Amniotic epithelial cell (primary cell): ENCODE results near the gene CNOT3.
A peak's percentile ranks its signal among the peaks of the same experiment; 100 is the strongest.
"Not testable (repeated sequence)": the region's sequence is repeated elsewhere in the genome, so short reads cannot be mapped to it uniquely, and the experiment has no call there.

Source experiments
- DNase-seq: peaks from one replicate; pipeline ENCODE4 v3.0.0-alpha.2; 2010; ENCODE audit warnings: low read depth

CNOT3 gene

DNA sequence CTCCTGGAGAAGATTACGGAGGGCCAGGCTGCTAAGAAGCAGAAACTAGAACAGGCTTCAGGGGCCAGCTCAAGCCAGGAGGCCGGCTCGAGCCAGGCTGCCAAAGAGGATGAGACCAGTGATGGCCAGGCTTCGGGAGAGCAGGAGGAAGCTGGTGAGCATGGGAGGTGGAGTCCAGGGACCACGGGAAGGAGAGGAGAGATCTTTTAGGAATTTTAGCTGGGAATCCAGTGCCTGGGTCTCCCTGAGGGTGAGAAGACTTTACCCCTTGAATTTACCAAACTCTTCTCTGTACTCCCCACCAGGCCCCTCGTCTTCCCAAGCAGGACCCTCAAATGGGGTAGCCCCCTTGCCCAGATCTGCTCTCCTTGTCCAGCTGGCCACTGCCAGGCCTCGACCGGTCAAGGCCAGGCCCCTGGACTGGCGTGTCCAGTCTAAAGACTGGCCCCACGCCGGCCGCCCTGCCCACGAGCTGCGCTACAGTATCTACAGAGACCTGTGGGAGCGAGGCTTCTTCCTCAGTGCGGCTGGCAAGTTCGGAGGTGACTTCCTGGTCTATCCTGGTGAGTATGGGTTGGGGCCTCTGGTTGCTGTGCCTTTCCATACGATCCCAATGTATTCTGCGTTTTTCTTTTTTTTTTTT lies 54.4 kb downstream of the CNOT3 start:
- DNase-seq: no peak

DNA sequence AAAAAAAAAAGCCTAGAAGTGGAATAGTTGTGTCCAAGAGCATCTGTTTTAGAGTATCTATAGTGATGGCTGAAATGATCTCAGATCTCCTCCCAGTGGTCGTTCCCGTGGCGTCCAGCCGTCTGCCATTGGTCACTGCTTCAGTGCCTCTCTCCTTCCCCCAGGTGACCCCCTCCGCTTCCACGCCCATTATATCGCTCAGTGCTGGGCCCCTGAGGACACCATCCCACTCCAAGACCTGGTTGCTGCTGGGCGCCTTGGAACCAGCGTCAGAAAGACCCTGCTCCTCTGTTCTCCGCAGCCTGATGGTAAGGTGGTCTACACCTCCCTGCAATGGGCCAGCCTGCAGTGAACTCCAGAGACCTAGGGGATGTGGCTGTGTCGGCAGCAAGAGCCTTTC lies 55.4 kb downstream of the CNOT3 start:
- no peak for DNase-seq

DNA sequence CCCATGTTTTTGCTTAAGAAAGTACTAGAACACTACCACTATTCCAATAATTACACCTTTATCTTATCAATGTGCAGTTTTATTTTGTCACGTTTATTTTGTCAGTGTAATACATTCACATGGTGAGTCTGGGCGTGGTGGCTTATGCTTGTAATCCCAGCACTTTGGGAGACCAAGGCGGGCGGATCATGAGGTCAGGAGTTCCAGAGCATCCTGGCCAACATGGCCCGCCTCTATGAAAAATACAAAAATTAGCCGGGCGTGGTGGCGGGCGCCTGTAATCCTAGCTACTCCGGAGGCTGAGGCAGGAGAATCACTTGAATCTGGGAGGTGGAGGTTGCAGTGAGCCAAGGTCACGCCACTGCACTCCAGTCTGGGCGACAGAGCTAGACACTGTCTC lies 56.9 kb downstream of the CNOT3 start:
- not testable (repeated sequence) for DNase-seq

DNA sequence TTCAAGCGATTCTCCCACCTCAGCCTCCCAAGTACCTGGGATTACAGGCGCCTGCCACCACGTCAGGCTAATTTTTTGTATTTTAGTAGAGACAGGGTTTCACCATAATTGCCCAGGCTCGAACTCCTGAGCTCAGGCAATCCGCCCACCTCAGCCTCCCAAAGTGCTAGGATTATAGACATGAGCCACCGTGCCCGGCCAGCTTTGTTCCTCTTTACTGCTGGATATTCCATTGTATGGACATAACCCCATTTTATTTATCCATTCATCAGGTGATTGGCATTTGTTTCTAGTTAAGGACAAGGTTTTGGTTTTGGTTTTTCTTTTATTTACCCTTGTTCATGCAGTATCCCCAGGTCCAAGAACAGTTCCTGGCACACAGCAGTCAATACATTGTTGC lies 59.0 kb downstream of the CNOT3 start:
- no peak for DNase-seq

DNA sequence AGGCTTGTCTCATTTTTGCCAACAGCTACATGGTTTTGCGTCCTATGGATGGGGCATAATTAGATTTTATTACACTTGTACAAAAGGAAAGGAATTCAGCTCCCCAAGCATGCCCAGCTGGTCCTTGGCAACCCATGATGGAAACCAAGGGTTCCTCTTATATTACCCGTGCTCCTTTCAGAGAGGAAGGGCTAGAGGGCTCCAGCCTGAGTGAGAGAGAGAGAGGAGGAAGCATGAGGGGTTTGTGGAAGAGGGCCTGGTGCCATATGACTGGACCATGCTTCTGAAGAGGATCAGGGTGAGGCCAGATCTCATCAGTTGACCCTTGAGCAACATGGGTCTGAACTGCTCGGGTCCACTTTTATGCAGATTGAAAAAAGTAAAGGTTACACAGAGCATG lies 59.6 kb downstream of the CNOT3 start:
- DNase-seq: no peak

DNA sequence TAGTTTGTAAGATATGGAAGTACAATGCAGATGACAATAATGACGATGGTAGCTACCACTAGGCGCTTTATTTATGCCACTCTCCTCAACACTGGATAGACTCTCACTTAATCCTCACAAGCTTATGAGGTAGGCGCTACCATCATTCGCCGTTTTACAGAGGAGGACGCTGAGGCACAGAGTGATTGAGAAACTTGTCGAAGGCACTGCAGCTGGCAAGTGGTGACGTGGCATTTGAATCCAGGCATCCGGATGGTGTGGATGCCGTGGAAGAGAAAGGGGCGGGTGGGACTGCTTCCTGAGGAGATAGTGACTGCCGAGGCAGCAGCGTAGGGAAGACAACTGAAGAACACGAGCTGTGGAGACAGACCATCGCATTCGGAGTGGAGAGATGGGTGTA lies 61.8 kb downstream of the CNOT3 start:
- DNase-seq: no peak

DNA sequence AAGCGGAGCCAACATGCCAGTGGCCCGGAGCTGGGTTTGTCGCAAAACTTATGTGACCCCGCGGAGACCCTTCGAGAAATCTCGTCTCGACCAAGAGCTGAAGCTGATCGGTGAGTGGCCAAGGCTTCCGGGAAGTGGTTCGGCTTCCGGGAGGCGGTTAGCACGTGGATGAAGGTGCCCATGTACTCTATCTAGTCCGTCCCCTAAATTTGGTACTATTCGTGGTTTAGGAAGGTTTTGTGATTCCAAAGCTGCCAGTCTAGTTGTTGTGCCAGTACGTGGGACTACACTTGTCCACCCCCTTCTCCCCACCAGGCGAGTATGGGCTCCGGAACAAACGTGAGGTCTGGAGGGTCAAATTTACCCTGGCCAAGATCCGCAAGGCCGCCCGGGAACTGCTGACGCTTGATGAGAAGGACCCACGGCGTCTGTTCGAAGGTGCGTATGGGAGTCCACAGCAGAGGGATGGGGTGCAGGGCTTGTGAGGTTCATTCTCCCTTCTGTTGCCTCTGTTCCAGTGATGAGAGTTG lies 63.7 kb downstream of the CNOT3 start:
- DNase-seq: no peak

DNA sequence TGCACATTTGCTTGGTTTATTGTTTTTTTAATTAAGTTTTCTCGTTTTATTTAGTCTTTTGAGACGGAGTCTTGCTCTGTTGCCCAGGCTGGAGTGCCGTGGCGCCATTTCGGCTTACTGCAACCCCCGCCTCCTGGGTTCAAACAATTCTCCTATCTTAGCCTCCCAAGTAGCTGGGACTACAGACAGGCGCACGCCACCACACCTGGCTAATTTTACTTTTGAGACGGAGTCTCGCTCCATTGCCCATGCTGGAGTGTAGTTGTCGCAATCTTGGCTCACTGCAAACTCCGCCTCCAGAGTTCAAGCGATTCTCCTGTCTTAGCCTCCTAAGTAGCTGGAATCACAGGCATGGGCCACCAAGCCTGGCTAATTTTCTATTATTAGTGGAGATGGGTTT lies 64.4 kb downstream of the CNOT3 start:
- DNase-seq: no peak

DNA sequence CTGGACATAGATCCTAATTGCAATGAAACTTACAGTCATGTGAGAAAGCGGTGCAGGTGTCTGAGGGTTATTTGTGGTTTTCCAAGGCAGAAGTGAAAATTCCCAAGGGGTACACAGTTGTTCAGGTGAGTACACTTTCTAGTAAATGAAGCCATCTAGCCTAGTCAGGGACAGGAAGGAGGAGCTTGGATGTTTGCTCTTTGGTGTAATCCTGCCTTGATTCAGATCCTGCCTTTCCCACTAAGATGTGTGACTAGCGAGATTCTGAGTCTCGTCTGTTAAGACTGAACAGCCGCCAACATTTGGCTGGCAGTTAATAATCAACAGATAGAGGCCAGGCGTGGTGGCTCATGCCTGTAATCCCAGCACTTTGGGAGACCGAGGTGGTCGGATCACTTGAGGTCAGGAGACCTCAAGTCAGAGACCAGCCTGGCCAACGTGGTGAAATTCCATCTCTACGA lies 65.6 kb downstream of the CNOT3 start:
- peak; percentile 54 for DNase-seq

DNA sequence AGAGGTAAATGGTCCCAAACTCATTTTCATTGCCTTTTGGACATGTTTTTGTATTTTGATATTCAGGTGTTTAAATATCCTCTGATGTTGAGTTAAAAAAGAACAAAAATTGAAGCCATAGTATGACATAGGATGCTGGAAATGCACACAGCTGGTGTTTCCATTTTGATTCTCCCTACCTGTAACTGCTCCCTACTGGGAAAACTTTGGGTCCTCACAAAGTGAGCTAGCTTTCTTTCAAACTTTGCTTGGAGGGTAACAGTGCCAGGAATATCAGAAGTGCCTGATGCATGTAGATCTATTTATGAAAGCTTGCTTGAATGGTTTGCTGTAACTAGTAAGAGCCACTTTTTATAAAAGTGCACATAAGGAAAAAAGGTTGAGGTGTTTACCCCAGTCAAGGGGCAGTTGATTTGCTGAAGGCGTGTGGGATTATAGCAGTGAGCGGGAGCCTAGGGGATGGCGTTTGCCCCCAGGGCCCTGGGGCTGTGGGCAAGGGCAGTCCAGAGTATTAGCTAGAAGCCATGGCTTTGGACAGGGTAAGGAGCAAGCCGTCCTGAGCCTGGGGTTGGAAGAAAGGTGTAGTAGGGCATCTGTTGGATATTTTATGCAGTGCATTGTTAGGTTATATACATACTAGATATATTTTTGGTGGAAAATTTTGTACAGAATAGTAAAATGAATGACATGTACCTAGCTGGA lies 67.4 kb downstream of the CNOT3 start:
- no peak for DNase-seq
